Measurements from ENCODE around the gene RNF26.

The RNF26 gene

DNA sequence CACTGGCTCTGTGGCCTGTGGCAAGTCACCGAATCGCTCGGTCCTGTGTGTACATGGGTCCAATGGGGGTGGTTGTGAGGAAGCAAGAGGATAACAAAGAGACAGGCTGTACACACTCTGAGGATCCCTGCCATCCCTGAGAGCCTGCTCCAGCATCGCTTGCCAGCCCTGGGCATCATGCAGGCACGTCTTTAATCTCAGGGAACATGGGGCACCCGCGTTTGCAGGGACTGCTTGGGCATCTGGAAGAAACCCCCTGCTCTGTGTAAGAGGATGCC lies 7.6 kb downstream of the RNF26 start:
- Histone ChIP-seq H3K27me3 (ENCODE audit: control insufficient read depth, insufficient read depth, low read length, poor library complexity, severe bottlenecking) (peaks cover 40% of the 10 kb centered on the region), H3K9me3 (ENCODE audit: control insufficient read depth, low read length) (no peaks in the 10 kb centered on the region), H3K27ac (ENCODE audit: insufficient read depth, low read depth, low read length, poor library complexity, severe bottlenecking) (no peak overlapping the region), H3K4me1 (ENCODE audit: control insufficient read depth, insufficient read depth, low read length) (peaks cover 29% of the 10 kb centered on the region), H3K4me3 (ENCODE audit: insufficient read depth, low read depth, low read length) (no peak overlapping the region), H3K36me3 (ENCODE audit: control insufficient read depth, insufficient read depth, low read length) (no peaks in the 10 kb centered on the region)
- WGBS, 2 experiments, result 94 to 95% methylated on average over 7 of the region's 7 CpGs

DNA sequence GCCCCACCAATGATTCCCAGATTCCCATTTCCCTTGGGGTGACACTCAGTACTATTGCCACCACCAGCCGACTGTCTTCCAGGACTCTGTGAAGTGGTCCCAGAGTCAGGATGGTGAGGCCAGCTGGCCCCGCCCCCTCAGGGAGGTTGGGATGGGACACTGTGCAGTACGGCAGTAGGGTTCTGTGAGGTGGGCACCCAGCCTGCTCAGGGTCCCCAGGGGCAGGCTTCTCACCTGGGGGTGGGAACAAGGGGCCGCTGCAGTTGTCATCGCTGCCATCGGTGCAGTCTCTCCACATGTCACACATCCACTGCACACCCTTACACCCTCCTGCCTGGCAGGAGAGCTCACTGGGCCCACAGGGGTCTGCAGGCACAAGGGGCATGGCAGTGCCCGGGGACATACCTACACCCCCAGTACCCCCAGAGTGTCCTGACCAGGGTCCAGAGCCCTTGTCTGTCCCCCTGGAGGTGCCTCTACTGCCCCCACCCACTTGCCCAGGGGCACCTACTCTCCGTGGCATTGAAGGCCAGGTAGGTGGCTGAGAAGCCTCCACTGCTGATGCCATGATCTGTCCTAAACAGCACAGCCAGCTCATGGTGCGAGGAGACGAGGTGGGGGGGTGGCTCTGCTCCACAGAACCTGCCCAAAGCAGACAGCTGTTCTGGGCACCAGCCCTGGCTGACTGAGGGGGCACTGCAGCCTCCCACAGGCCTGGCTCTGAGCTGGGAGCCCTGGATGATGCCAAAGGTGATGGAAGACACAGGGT lies 8.2 kb downstream of the RNF26 start:
- Histone ChIP-seq H3K27me3 (ENCODE audit: control insufficient read depth, insufficient read depth, low read length, poor library complexity, severe bottlenecking) (peaks cover 40% of the 10 kb centered on the region), H3K9me3 (ENCODE audit: control insufficient read depth, low read length) (no peaks in the 10 kb centered on the region), H3K4me1 (ENCODE audit: control insufficient read depth, insufficient read depth, low read length) (peaks cover 24% of the 10 kb centered on the region), H3K4me3 (ENCODE audit: insufficient read depth, low read depth, low read length) (no peak overlapping the region), H3K27ac (ENCODE audit: insufficient read depth, low read depth, low read length, poor library complexity, severe bottlenecking) (no peak overlapping the region), H3K36me3 (ENCODE audit: control insufficient read depth, insufficient read depth, low read length) (no peaks in the 10 kb centered on the region)
- 89 to 90% methylated on average over 10 of the region's 10 CpGs for WGBS, 2 experiments

DNA sequence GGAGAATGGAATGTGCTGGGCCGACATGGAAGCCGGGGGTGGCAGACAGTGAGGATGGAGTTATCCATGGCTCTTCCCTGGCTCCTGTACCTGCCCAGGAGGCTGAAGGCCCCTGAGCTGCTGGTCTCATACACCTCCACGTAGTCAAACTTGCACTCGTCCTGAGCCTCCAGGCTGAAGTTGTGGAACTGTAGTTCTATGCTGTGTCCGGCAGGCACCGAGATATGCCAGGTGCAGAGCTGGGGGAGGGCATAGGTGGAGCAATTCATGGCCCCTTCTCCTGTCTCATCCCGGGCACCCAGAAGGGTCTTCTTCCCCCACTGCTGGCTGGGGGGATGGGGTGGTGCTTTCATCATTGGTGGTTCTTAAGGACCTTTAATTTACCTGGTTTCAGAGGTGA lies 9.4 kb downstream of the RNF26 start:
- Histone ChIP-seq H3K36me3 (ENCODE audit: control insufficient read depth, insufficient read depth, low read length) (no peaks in the 10 kb centered on the region), H3K27ac (ENCODE audit: insufficient read depth, low read depth, low read length, poor library complexity, severe bottlenecking) (no peak overlapping the region), H3K9me3 (ENCODE audit: control insufficient read depth, low read length) (no peaks in the 10 kb centered on the region), H3K27me3 (ENCODE audit: control insufficient read depth, insufficient read depth, low read length, poor library complexity, severe bottlenecking) (peaks cover 38% of the 10 kb centered on the region), H3K4me1 (ENCODE audit: control insufficient read depth, insufficient read depth, low read length) (peaks cover 19% of the 10 kb centered on the region), H3K4me3 (ENCODE audit: insufficient read depth, low read depth, low read length) (no peak overlapping the region)
- WGBS, 2 experiments, result 89 to 93% methylated on average over 7 of the region's 7 CpGs

DNA sequence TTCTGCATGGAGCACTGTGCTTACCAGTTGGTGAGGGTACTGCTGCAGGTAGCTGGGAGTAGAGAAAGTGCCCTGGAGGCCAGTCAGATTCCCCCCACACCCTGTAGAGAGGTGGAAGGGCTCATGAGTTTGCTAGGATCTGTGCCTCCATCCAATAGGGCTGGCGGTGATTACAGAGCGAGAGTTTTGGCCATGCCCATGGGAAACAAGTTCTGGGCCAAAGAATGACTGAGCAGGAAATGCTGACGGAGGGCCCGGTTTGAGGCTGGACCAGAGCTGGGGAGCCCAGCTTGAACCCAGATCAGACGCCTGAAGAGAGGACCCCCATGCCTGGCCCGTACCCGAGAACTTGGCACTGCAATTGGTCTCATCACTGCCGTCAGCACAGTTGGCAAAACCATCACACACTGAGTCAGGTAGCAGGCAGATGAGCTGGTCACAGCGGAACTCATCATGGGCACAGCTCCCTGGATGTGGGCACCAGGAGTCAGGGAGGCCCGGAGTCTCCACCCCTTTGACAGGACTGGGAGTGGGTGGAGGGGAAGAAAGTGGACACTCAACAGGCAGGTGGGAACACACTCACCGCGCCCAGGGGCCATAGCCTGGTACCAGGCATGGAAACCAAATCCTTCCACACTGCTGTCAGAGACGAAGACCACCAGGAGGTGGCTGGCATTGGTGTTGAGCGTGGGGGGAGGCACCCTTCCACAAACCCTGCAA lies 10.1 kb downstream of the RNF26 start:
- H3K27me3 ChIP-seq (ENCODE audit: control insufficient read depth, insufficient read depth, low read length, poor library complexity, severe bottlenecking), result peaks cover 31% of the 10 kb centered on the region

DNA sequence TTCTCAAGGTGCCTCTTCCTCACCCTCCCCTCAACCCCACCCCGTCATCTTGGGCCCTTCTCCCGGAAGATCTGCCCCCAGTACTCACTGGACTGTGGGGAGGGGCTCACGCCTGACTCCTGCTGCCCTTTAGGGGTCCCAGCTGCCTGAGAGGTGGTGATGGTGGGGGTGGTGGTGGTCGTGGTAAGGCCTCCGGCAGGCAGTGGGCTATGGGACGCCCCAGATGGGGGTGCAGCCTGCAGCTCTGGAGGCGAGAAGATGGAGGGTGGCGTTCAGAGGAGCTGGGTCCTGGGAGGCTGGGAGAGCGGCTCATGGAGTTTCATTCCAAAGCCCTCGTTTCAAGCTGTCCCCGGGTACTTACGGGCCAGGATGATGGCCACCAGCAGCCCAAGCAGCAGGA lies 11.4 kb downstream of the RNF26 start:
- H3K27me3 ChIP-seq (ENCODE audit: control insufficient read depth, insufficient read depth, low read length, poor library complexity, severe bottlenecking), result peaks cover 20% of the 10 kb centered on the region
- 90 to 94% methylated on average over 12 of the region's 12 CpGs for WGBS, 2 experiments

More for the DNA sequence above, 10.1 kb downstream of the RNF26 start:
- H3K36me3 ChIP-seq (ENCODE audit: control insufficient read depth, insufficient read depth, low read length), result no peaks in the 10 kb centered on the region
- H3K4me3 ChIP-seq (ENCODE audit: insufficient read depth, low read depth, low read length), result no peak overlapping the region
- H3K27ac ChIP-seq (ENCODE audit: insufficient read depth, low read depth, low read length, poor library complexity, severe bottlenecking), result no peak overlapping the region
- no peaks in the 10 kb centered on the region for H3K9me3 ChIP-seq (ENCODE audit: control insufficient read depth, low read length)
- 87% methylated on average over 14 of the region's 14 CpGs for WGBS, 2 experiments
- peaks cover 19% of the 10 kb centered on the region for H3K4me1 ChIP-seq (ENCODE audit: control insufficient read depth, insufficient read depth, low read length)

DNA sequence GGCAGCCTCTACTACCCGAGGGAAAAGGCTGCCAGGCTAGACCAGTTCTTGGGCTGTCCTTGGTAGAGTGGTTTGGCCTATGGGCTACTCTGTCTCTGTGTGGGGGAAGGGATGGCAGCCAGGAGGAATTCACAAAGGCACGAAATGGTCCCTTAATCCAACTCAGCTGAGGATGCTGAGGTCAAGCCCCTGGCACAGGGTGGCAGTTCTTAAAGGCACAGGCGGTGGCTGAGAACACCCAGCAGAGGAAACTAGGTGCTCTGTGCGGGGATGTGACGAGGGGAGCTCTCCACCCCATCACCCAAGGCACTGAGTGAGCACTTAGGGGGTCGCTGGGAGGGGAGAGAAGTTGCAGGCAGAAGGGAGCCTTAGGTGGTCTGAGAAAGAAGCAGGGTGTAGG lies 12.3 kb downstream of the RNF26 start, which contains the start of gene MFRP:
MFRP (minus strand) TSS at position 101 of the 400 bp plus-strand sequence. CDS start 192 bp downstream, outside the sequence.
- Histone ChIP-seq H3K4me3 (ENCODE audit: insufficient read depth, low read depth, low read length) (no peak within 1 kb of the TSS), H3K27ac (ENCODE audit: insufficient read depth, low read depth, low read length, poor library complexity, severe bottlenecking) (no peak within 1 kb of the TSS), H3K27me3 (ENCODE audit: control insufficient read depth, insufficient read depth, low read length, poor library complexity, severe bottlenecking) (peaks cover 10% of the 10 kb centered on the region), H3K36me3 (ENCODE audit: control insufficient read depth, insufficient read depth, low read length) (no peaks in the 10 kb centered on the region), H3K4me1 (ENCODE audit: control insufficient read depth, insufficient read depth, low read length) (peaks cover 8% of the 10 kb centered on the region), H3K9me3 (ENCODE audit: control insufficient read depth, low read length) (no peaks in the 10 kb centered on the region)
- 76 to 78% methylated on average over 6 of the region's 6 CpGs for WGBS, 2 experiments

More for the DNA sequence above, 11.4 kb downstream of the RNF26 start:
- H3K4me1 ChIP-seq (ENCODE audit: control insufficient read depth, insufficient read depth, low read length), result peaks cover 17% of the 10 kb centered on the region
- no peak overlapping the region for H3K27ac ChIP-seq (ENCODE audit: insufficient read depth, low read depth, low read length, poor library complexity, severe bottlenecking)
- no peaks in the 10 kb centered on the region for H3K36me3 ChIP-seq (ENCODE audit: control insufficient read depth, insufficient read depth, low read length)
- no peak overlapping the region for H3K4me3 ChIP-seq (ENCODE audit: insufficient read depth, low read depth, low read length)
- H3K9me3 ChIP-seq (ENCODE audit: control insufficient read depth, low read length), result no peaks in the 10 kb centered on the region

DNA sequence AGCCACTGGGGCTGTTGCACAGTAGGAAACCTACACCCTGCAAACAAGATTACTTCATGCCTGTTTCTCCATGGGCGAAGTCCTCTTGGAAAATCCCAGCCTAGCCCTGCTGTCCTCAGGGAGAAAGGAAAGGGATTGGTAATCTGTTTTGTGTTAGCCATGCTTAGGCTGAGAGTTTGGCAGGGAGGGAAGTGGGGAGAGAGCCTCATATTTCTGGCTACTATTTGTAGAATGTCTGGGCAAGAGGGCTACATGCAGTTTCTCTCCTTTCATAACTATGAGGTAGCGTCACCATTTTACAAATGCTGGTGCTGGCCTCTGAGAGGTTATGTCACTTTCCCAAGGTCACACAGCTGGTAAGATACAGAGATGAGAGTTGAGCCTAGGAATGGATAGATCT lies 12.9 kb downstream of the RNF26 start:
- Histone ChIP-seq H3K4me1 (ENCODE audit: control insufficient read depth, insufficient read depth, low read length) (peaks cover 5% of the 10 kb centered on the region), H3K36me3 (ENCODE audit: control insufficient read depth, insufficient read depth, low read length) (no peaks in the 10 kb centered on the region), H3K4me3 (ENCODE audit: insufficient read depth, low read depth, low read length) (no peak overlapping the region), H3K9me3 (ENCODE audit: control insufficient read depth, low read length) (no peaks in the 10 kb centered on the region), H3K27me3 (ENCODE audit: control insufficient read depth, insufficient read depth, low read length, poor library complexity, severe bottlenecking) (peaks cover 4% of the 10 kb centered on the region), H3K27ac (ENCODE audit: insufficient read depth, low read depth, low read length, poor library complexity, severe bottlenecking) (no peak overlapping the region)
- WGBS, 2 experiments, result 79 to 92% methylated on average over 2 of the region's 2 CpGs

DNA sequence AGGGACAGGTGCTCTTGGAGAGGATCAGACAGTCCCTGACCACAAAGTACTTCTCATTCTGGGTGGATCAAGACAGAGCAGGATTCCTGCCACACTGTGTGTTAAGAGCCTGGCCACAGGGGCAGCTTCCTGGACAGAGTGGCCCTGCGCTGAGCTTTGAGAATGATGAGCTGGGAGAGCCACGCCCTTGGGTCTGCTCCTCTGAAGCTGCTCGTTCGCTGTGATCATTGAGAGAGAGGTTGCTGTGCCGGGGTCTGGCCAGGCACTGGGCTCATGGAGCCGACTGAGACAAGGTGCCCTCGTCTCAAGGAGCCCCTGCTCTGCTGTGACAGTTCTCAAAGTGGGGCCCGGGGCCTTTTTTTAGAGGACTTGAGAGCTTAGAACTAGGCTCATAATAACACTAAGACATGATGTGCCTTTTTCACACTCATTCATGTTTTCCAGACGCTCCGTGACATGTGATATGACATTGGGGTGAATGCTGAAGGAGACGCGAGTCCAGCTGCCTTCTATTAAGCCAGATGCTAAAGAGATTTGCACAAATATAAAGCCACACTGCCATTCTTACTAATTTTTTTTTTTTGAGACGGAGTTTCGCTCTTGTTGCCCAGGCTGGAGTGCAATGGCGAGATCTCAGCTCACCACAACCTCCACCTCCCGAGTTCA lies 13.7 kb downstream of the RNF26 start:
- WGBS, 2 experiments, result 88 to 90% methylated on average over 16 of the region's 16 CpGs
- Histone ChIP-seq H3K4me3 (ENCODE audit: insufficient read depth, low read depth, low read length) (no peak overlapping the region), H3K27me3 (ENCODE audit: control insufficient read depth, insufficient read depth, low read length, poor library complexity, severe bottlenecking) (no peaks in the 10 kb centered on the region), H3K36me3 (ENCODE audit: control insufficient read depth, insufficient read depth, low read length) (no peaks in the 10 kb centered on the region), H3K4me1 (ENCODE audit: control insufficient read depth, insufficient read depth, low read length) (peaks cover 5% of the 10 kb centered on the region), H3K9me3 (ENCODE audit: control insufficient read depth, low read length) (no peaks in the 10 kb centered on the region), H3K27ac (ENCODE audit: insufficient read depth, low read depth, low read length, poor library complexity, severe bottlenecking) (no peak overlapping the region)

DNA sequence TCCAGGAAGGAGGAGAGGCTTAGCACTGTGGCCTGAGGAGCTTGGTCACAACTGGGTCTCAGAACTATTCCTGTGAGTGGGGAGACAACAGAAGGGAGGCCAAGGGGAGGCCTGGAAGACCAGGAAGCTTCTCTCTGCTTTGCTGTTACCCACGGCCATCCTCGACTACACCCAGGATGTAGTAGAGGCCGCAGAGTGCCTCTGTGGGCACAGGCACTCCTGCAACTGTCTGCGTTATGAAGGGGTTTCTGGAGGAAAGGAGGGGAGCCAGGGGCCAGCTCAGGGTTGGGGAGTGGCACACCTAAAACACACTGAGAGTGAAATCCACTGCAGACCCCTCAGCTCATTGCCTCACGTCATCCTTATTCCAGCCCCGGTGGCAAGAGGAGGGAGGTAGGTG lies 16.0 kb downstream of the RNF26 start:
- Histone ChIP-seq H3K9me3 (ENCODE audit: control insufficient read depth, low read length) (no peaks in the 10 kb centered on the region), H3K4me3 (ENCODE audit: insufficient read depth, low read depth, low read length) (no peak overlapping the region), H3K4me1 (ENCODE audit: control insufficient read depth, insufficient read depth, low read length) (peaks cover 7% of the 10 kb centered on the region), H3K27ac (ENCODE audit: insufficient read depth, low read depth, low read length, poor library complexity, severe bottlenecking) (no peak overlapping the region), H3K27me3 (ENCODE audit: control insufficient read depth, insufficient read depth, low read length, poor library complexity, severe bottlenecking) (no peaks in the 10 kb centered on the region), H3K36me3 (ENCODE audit: control insufficient read depth, insufficient read depth, low read length) (no peaks in the 10 kb centered on the region)
- WGBS, 2 experiments, result 86 to 89% methylated on average over 6 of the region's 6 CpGs

DNA sequence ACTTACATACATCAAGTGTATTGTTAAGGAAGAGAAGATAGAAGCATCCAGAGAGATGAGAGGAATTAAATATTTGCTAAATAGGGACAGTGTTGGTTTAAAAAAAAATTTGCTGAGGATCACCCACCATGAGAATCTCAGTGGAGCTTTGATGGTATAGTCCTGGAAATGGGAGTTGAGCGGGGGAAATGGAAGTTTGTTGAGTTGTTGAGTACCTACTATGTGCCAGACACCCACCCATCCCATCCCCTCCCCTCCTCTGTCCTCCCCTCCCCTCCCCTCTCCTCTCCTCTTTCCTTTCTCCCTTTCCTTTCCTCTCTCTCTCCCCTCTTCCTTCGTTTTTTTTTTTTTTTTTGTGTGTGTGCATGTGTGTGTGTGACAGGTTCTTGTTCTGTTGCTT lies 16.9 kb downstream of the RNF26 start:
- Histone ChIP-seq H3K4me3 (ENCODE audit: insufficient read depth, low read depth, low read length) (no peak overlapping the region), H3K27ac (ENCODE audit: insufficient read depth, low read depth, low read length, poor library complexity, severe bottlenecking) (no peak overlapping the region), H3K4me1 (ENCODE audit: control insufficient read depth, insufficient read depth, low read length) (peaks cover 16% of the 10 kb centered on the region), H3K27me3 (ENCODE audit: control insufficient read depth, insufficient read depth, low read length, poor library complexity, severe bottlenecking) (peaks cover 5% of the 10 kb centered on the region), H3K36me3 (ENCODE audit: control insufficient read depth, insufficient read depth, low read length) (no peaks in the 10 kb centered on the region), H3K9me3 (ENCODE audit: control insufficient read depth, low read length) (no peaks in the 10 kb centered on the region)
- WGBS, 2 experiments, result no CpG with 5 or more reads among the region's 2 CpGs
